ENCODE data around the gene SNRPB2. TPM values are rescaled to one million over a fixed set of nuclear protein-coding genes. Genes with fewer than 3 reads are reported as not detected.

Gene SNRPB2
- total and polyA plus RNA-seq, 2 donors (not counting 1 experiment from before 2014, with no cell fraction given), result 40.8 to 101 TPM

DNA sequence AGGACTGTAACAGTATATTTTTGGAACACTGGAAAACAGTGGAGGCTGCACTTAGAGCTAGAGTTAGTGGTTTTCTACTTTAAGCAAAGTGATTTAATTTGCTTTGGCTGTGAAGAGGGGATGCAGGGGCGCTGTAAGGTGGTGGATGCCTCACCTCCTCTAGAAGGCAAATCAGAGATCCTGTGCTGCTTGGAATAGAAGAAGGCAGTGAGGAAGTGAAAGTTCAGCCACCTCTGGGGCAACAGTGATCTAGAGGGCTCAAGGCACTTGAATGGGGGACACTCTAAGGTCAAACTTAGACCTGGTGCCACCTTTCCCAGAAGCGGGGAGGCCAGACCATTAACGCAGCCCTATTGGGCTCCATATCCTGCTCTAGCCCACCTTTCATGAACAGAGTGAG, 19.0 kb upstream of the SNRPB2 start:
- H2AFZ ChIP-seq (ENCODE audit: low read length), result no peak overlapping the region
- H3K36me3 ChIP-seq (ENCODE audit: control insufficient read depth, insufficient read depth, low read length), result no peaks in the 10 kb centered on the region
- no peak overlapping the region for H3K4me2 ChIP-seq (ENCODE audit: extremely low read depth, insufficient read depth, low read length)
- no peak overlapping the region for H3K27ac ChIP-seq (ENCODE audit: insufficient read depth, low read length)
- no peak for DNase-seq (ENCODE audit: low read depth in 2 of 2)
- peaks cover 5% of the 10 kb centered on the region for H3K27me3 ChIP-seq (ENCODE audit: control insufficient read depth, insufficient read depth, low read length)
- no peak overlapping the region for H3K4me3 ChIP-seq (replicated peaks in 1 of 4; ENCODE audit: control extremely low read depth in 1 of 4, insufficient read depth in 1 of 4, low read depth in 3 of 4, low read length in 4 of 4)
- no peaks in the 10 kb centered on the region for H3K79me2 ChIP-seq (ENCODE audit: control insufficient read depth, insufficient read depth, low read length)
- no peaks in the 10 kb centered on the region for H3K9me3 ChIP-seq (ENCODE audit: control insufficient read depth, insufficient read depth, low read depth, low read length)
- H3K9ac ChIP-seq (ENCODE audit: insufficient read depth, low read length), result no peak overlapping the region
- no peaks in the 10 kb centered on the region for H3K4me1 ChIP-seq (ENCODE audit: control insufficient read depth, extremely low read depth, insufficient read depth, low read length)
- TF ChIP-seq EZH2 (IDR thresholded peaks at IDR 0.05; ENCODE audit: low read length, missing control alignments), result no peak
- TF ChIP-seq, protein P1, sequence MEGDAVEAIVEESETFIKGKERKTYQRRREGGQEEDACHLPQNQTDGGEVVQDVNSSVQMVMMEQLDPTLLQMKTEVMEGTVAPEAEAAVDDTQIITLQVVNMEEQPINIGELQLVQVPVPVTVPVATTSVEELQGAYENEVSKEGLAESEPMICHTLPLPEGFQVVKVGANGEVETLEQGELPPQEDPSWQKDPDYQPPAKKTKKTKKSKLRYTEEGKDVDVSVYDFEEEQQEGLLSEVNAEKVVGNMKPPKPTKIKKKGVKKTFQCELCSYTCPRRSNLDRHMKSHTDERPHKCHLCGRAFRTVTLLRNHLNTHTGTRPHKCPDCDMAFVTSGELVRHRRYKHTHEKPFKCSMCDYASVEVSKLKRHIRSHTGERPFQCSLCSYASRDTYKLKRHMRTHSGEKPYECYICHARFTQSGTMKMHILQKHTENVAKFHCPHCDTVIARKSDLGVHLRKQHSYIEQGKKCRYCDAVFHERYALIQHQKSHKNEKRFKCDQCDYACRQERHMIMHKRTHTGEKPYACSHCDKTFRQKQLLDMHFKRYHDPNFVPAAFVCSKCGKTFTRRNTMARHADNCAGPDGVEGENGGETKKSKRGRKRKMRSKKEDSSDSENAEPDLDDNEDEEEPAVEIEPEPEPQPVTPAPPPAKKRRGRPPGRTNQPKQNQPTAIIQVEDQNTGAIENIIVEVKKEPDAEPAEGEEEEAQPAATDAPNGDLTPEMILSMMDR (conservative IDR thresholded peaks at IDR 0.05 in 1 of 2, IDR thresholded peaks at IDR 0.05 in 1 of 2; ENCODE audit: low read depth in 1 of 2, low read length in 2 of 2), result no peak
- H4K20me1 ChIP-seq (ENCODE audit: control insufficient read depth, extremely low read depth, insufficient read depth, low read length), result no peaks in the 10 kb centered on the region

DNA sequence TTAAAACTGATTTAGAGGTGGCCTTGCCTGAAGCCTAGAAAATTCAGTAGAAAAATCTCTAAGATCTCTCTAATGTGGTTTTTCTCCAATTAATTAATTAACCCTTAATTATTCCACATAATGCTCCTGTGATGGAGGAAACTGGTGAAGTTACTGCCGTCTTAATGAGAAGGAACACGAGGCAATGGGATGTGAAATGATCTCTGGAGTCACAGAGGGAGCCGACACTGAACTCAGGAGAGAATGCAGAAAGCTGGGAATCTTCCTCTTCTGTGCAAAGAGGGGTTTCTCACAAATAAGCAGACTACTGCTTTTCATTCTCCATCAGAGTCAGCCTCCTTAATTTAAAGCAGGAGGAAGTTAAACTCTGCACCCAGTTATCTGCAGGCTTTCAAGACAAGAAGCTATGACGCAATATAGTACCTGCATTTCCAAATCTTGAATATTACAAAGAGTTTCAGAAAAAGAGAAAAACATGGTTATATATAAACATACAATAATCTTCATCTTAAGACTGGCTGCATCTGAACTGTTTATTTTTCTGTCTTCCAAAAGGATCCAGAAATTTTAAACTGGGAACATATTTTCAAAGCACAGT, 18.1 kb upstream of the SNRPB2 start:
- H3K4me1 ChIP-seq (ENCODE audit: control insufficient read depth, extremely low read depth, insufficient read depth, low read length), result no peaks in the 10 kb centered on the region
- no peak for TF ChIP-seq EZH2 (IDR thresholded peaks at IDR 0.05; ENCODE audit: low read length, missing control alignments)
- TF ChIP-seq, protein P1 (conservative IDR thresholded peaks at IDR 0.05 in 1 of 2, IDR thresholded peaks at IDR 0.05 in 1 of 2; ENCODE audit: low read depth in 1 of 2, low read length in 2 of 2), result no peak
- no peak overlapping the region for H3K9ac ChIP-seq (ENCODE audit: insufficient read depth, low read length)
- no peaks in the 10 kb centered on the region for H4K20me1 ChIP-seq (ENCODE audit: control insufficient read depth, extremely low read depth, insufficient read depth, low read length)
- H3K9me3 ChIP-seq (ENCODE audit: control insufficient read depth, insufficient read depth, low read depth, low read length), result no peaks in the 10 kb centered on the region
- H3K36me3 ChIP-seq (ENCODE audit: control insufficient read depth, insufficient read depth, low read length), result no peaks in the 10 kb centered on the region
- H3K79me2 ChIP-seq (ENCODE audit: control insufficient read depth, insufficient read depth, low read length), result no peaks in the 10 kb centered on the region
- H3K4me3 ChIP-seq (replicated peaks in 1 of 4; ENCODE audit: control extremely low read depth in 1 of 4, insufficient read depth in 1 of 4, low read depth in 3 of 4, low read length in 4 of 4), result no peak overlapping the region
- H3K27ac ChIP-seq (ENCODE audit: insufficient read depth, low read length), result no peak overlapping the region
- peaks cover 5% of the 10 kb centered on the region for H3K27me3 ChIP-seq (ENCODE audit: control insufficient read depth, insufficient read depth, low read length)
- H3K4me2 ChIP-seq (ENCODE audit: extremely low read depth, insufficient read depth, low read length), result no peak overlapping the region
- no peak overlapping the region for H2AFZ ChIP-seq (ENCODE audit: low read length)
- DNase-seq (ENCODE audit: low read depth in 2 of 2), result no peak

DNA sequence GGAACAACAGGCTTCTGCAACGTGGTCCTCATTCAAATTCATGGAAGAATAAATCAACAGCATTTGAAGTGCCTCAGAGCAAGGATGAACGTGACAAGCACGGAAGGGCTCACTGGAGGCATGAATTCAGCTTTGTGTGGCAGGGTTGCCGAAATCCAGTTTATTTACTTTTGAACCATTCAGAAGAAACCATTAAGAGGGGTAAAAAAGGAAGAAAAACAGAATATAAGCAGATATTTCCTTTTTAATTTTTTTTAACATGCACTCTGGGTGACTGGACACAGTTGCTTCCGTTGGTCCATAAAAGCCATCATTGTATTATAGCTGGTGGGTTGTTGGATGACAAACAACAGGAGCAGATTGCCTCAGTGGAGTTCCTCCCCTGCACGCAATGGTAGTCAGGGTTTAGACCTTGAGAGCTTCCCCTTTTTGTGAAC, 17.3 kb upstream of the SNRPB2 start:
- no peaks in the 10 kb centered on the region for H3K36me3 ChIP-seq (ENCODE audit: control insufficient read depth, insufficient read depth, low read length)
- H3K27me3 ChIP-seq (ENCODE audit: control insufficient read depth, insufficient read depth, low read length), result peaks cover 5% of the 10 kb centered on the region
- H3K4me1 ChIP-seq (ENCODE audit: control insufficient read depth, extremely low read depth, insufficient read depth, low read length), result no peaks in the 10 kb centered on the region
- H3K4me2 ChIP-seq (ENCODE audit: extremely low read depth, insufficient read depth, low read length), result no peak overlapping the region
- no peaks in the 10 kb centered on the region for H3K79me2 ChIP-seq (ENCODE audit: control insufficient read depth, insufficient read depth, low read length)
- no peak overlapping the region for H3K27ac ChIP-seq (ENCODE audit: insufficient read depth, low read length)
- no peak for DNase-seq (ENCODE audit: low read depth in 2 of 2)
- no peak overlapping the region for H3K4me3 ChIP-seq (replicated peaks in 1 of 4; ENCODE audit: control extremely low read depth in 1 of 4, insufficient read depth in 1 of 4, low read depth in 3 of 4, low read length in 4 of 4)
- no peak overlapping the region for H2AFZ ChIP-seq (ENCODE audit: low read length)
- no peak overlapping the region for H3K9ac ChIP-seq (ENCODE audit: insufficient read depth, low read length)
- TF ChIP-seq, protein P1 (conservative IDR thresholded peaks at IDR 0.05 in 1 of 2, IDR thresholded peaks at IDR 0.05 in 1 of 2; ENCODE audit: low read depth in 1 of 2, low read length in 2 of 2), result no peak
- no peak for TF ChIP-seq EZH2 (IDR thresholded peaks at IDR 0.05; ENCODE audit: low read length, missing control alignments)
- H4K20me1 ChIP-seq (ENCODE audit: control insufficient read depth, extremely low read depth, insufficient read depth, low read length), result no peaks in the 10 kb centered on the region
- no peaks in the 10 kb centered on the region for H3K9me3 ChIP-seq (ENCODE audit: control insufficient read depth, insufficient read depth, low read depth, low read length)
